Measurements from ENCODE around the gene CSMD2.

- TF ChIP-seq L3MBTL2 (conservative IDR thresholded peaks at IDR 0.05) (no peak), FOXM1 (IDR thresholded peaks at IDR 0.05; ENCODE audit: borderline replicate concordance) (no peak), FOXA1 (IDR thresholded peaks at IDR 0.05) (no peak), LEF1 (IDR thresholded peaks at IDR 0.05; ENCODE audit: borderline replicate concordance) (no peak), ZNF384 (IDR thresholded peaks at IDR 0.05) (no peak), SUZ12 (IDR thresholded peaks at IDR 0.05) (no peak), CTBP1 (IDR thresholded peaks at IDR 0.05; ENCODE audit: borderline replicate concordance) (no peak)
Measured at GRCh38 chr1:33721301-33721815, 443.7 kb downstream of the CSMD2 start.

Data from HEK293T (cell line).